ENCODE measurements around the gene MGMT.

The MGMT gene

DNA sequence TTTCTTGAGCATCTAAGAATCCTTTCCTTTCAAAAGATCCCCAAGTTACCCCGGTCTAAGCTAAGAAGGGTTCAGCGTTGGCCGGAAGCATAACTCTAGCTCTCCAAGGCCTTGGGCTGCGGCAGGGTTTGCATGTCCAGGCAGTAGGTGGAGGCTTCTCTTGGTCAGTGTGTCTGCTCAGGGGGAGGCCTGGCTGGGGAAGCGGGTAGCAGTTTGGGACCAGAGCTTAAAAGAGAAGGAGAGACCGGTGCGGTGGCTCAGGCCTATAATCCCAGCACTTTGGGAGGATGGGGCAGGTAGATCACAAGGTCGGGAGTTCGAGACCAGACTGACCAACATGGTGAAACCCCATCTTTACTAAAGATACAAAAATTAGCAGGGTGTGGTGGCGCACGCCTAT is 226.3 kb downstream of the MGMT start:
- no peak for DNase-seq

DNA sequence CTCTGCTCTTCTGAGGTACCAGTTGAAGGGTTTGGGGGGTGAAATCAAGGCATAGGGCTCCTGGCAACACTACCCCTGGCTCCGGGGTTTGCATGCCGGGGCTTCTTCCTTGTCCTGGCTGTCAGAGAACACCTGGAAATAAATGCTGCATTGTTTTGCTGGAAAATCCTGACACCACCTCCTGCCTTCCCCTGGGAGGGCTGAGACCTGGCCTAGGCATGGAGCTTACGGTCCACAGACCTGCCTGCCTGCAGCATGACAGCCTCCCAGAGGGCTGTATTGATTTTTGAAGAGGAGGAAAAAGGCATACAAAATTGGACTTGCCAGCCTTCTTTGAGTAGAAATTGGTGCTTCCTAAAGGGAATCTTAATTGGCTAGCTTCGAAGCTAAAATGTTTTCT is 227.1 kb downstream of the MGMT start:
- DNase-seq: no peak

DNA sequence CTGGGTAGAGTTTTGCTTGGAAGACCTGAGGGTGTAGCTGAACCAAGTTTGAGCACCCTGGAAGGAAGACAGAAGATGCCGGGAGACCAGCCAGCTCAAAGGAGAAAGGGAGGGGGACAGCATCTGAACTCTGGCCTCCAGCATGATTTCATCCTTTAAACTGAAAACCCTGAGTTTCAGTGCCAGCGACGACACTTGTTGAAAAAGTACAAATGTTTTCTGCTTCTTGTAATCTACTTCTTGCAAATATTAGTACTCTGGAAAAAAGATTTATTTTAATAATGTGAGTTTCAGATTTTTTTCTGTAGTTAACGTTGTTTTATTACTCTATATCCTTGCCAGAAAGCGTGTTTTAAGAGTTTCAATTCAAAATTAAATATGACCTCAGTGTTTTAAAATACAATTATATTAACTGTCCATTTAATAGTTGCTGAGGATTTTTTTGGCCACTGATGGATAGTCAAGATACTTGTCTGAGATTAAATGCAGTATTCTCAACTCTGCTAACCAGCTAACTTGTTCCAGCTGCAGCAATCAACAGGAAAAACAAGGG is 227.7 kb downstream of the MGMT start:
- DNase-seq: no peak

DNA sequence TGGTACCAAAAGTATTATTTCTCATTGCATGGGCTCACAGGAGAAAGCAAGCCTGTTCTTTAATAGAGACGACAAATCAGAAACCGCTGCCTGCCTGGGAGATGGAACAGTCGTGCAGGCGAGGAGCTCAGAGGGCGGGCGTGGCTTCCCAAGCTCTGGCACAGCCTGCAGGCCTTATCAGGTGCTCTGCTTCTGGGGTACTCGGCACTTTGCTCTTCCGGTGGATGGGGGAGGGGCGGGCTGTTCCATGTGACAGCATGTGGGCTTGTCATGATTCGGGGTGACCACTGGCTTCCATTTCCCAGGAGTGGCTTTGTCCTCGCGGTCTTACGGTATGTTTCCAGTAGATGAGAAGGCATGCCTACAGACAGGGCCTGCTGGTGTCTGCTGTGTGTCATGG is 228.6 kb downstream of the MGMT start:
- no peak for DNase-seq

DNA sequence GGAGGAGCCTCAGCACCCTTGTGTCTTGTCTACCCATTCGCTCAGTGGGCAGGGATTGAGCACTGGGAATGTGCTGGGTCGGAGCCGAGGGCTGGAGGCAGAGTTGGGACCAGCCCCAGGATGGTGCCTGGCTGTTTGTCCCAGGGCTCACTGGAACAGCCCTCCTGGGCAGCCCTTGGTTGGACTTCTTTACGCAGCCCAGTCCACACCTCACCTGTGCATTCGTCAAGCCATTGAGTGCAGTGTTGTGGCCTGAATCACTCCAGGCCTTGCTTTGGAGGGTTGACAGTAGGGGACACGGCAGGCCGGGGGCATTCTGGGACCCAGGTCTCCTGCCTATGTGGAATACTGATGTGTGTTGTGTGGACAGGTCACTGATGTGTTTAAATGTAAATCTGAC is 229.6 kb downstream of the MGMT start:
- DNase-seq: no peak

DNA sequence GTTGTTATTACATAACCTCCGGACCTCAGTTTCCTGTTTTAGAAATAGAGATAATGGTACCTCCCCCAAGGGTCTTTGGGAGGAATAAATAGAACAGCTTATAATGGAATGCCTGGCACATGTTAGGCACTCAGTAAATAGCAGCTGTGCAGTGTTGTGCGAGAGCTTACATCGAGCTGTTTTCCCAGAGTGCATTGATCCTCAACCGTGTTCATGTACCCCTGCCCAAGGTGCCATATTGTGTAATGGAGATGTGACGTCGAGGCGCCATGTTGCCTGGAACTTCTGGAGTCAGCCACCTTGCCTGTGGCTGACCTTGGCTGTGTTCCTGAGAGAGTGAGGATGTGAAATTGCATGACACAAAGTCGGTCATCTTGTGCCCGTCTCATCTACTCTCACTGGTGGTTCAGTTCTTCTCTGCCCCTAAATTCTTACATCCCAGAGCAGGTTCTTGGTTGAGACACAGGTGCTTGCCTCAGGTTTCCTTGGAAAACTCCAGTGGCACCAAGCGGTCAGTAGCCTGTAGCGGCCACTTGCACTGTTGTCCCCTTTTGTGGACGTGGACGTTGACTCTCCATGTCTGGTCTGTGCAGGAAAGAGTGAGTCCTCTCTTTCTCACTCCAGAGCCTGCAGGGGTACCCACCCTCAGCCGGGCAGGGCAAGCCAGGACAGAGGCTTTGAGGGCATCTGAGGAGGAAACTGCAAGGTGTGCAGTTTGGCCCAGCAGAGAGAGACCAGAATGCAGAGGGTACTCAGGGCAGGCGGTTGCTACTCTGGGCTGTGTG is 230.6 kb downstream of the MGMT start:
- no peak for DNase-seq

DNA sequence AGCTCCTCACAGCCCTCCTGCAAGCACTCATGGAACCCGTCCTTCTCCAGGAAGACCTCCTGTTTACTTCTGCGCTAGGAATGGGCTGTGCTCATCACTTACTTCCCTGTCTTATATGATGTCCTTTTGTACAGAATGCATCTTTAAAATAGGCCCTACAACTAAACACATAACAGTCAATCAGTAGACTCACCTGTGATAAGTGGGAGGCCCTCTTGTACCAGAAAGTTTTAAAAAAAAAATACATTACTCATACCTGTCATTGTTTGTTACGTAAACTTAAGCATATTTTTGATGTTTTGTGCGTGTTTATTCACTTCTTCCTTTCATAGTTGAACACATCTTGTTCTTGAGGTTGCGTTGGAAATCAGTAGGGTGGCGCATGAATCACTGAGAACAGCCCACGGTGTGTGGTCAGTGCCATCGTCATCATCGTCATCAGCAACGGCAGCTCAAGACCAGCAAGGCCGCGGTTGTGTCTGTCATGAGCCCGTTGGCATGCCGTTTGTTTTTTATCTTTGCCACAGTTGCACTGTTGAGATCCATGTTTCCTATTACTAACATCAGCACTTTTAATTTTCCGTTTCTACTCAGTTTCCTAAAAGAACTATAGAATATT is 232.8 kb downstream of the MGMT start:
- no peak for DNase-seq

DNA sequence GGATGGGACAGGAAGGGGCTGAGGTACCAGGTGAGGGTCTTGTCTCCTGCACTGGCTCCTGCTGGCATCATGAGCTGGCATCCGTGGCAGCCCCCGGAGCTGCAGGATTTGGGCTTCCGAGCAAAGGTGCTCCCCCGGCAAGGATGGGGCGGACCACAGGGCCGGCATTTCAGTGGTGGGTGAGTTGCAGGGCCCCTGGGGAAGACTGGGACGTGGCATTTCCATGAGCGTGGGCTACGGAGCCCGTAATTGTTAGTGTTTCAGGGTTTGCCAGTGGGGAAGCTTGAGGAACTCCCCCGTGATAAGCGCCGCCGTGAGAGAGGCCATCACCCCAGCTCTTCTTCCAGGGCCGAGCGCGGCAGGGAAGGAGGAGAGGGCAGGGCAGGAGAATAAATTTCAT is 235.6 kb downstream of the MGMT start:
- no peak for DNase-seq

DNA sequence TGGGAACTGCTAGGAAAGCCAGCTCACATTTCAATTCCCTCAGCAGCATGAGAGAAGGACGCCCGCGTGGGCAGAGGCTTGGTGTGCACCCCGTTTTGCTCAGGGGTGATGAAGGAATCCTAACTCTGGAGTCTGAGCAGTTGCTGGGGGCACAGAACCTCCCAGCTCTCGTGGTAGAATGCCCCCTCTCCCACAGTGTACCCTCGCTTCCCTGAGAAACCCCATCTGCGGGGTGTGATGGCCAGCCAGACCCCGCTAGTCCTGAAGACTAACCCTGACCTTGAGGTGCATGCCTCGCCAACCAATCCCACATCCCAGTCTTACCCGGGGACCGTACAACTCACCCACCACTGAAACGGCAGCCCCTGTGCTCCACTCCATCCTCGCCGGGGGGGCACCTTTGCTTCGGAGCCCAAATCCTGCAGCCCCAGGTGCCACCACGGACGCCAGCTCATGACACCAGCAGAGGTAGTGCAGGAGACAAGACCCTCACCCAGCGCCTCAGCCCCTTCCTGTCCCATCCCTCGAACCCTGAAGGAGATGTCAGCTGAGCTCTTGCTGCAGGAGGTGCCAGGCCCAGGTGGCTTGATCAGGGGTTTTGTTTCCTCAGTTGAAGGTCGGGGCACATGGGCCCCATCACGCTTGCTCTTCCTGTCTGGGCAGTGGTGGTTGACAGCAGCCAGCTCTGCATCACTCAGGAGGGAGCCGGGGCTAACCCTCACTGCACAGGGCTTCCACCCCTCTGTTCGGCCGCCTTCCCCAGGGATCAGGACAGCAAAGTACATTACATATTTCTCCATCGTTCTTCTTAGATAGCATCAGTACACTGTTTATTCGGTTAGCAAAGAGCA is 236.5 kb downstream of the MGMT start:
- no peak for DNase-seq

DNA sequence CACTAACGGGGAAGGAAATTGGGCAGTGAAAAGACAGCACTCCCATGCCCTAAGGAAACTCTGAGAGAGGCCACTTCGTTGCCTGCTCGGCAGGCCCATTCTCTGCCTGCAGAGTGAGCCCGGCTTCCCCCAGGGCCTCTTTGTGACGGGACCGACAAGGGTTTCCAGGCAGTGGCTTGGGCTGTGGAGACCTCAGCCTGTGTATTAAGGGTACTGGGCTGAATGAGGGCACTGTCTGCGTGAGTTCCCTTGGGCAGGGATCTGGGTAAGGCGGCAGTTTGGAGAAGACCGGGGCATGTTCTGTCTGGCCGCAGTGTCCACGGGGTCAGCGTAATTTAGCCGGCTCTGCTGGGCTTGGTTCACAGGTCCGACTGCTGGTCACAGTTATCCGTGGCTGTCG is 237.2 kb downstream of the MGMT start:
- peak in 1 of 4 experiments; percentile 5 for DNase-seq

DNA sequence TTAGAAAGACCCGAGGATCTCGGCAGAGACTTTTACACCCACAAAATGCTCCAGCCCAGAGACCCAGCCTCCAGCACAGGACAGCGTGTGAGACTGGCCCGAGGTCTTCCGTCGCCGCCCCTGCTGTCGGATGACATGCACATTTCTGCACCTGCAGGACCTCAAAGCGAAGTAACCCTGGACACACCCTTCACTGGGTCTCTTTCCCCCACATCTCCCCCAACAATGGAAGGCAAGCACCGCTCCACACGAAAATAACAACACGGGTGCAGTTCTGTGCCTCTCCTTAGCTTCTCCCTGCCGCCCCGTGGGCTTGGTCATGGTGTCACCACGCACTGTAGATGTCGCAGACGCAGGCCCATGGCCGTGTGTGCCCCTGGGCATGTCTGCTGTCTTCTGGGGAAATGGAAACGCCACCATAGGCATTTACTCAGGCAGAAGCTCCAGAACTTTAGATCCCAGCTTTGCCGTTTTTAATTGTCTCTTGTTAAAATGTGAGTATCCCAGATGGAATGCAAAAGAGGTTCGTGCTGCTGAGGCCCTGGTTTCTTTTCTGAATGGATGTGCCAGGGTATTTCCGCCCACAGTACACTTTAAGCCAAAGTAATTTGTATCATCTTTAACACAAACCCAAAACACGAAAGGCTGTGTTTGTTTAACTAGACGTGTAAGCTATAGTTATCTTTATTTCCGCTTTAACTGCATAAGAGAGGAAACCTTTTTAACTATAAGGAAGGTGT is 237.9 kb downstream of the MGMT start:
- no peak for DNase-seq

DNA sequence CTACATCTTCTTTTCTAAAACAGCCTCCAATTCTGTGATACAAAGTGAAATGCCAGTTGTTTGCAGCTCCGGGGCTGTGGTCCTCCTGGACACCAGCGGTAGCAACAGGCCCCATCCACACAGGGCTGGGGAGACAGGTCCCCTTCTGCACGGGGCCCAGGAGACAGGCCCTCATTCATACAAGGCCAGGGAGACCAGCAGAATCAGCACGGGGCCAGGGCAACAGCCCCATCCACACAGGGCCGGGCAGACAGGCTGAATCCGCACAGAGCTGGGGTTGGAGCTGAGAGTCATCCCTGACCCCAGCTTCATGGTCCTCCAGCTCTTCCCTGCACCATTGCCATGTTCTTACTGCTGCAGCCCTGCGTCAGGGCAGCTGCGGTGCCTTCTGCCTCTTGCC is 238.6 kb downstream of the MGMT start:
- no peak for DNase-seq

DNA sequence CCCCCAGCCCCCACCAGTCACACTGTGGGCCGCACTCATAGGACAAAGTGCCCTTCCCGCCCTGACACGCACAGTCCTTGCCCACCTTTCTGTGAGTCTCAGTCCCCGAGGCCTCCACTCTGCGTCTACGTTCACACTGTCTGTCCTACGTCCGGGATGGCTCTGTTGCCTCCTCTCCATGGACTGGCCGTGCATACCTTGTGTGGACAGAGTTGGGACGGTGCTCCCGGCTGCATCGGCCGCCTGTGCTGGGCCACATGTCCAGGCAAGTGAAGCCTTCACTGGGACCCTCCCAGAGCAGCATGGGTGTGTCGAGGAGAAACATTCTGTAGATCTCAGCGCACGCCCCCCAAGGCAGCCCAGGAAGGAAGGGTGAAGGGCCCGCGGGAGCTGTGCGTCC is 239.0 kb downstream of the MGMT start:
- no peak for DNase-seq

DNA sequence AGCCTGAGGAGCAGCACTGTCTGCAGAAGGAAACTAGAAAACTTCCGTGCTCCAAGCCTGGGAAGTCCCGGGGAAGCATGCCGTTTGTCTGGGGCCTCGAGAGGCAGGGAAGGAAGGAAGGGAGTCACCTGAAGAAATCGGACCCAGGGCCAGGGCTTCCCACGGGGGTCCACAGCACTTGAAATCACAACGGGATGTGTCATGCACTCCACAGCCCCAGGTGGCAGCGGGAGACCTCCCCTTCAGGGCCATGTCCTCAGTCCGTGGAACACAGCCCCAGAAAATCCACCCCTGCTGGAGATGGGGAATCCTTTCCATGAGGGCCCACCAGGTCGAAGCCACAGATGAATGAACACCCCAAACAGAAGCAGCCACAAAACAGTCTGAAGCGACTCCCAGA is 239.5 kb downstream of the MGMT start:
- DNase-seq: no peak

DNA sequence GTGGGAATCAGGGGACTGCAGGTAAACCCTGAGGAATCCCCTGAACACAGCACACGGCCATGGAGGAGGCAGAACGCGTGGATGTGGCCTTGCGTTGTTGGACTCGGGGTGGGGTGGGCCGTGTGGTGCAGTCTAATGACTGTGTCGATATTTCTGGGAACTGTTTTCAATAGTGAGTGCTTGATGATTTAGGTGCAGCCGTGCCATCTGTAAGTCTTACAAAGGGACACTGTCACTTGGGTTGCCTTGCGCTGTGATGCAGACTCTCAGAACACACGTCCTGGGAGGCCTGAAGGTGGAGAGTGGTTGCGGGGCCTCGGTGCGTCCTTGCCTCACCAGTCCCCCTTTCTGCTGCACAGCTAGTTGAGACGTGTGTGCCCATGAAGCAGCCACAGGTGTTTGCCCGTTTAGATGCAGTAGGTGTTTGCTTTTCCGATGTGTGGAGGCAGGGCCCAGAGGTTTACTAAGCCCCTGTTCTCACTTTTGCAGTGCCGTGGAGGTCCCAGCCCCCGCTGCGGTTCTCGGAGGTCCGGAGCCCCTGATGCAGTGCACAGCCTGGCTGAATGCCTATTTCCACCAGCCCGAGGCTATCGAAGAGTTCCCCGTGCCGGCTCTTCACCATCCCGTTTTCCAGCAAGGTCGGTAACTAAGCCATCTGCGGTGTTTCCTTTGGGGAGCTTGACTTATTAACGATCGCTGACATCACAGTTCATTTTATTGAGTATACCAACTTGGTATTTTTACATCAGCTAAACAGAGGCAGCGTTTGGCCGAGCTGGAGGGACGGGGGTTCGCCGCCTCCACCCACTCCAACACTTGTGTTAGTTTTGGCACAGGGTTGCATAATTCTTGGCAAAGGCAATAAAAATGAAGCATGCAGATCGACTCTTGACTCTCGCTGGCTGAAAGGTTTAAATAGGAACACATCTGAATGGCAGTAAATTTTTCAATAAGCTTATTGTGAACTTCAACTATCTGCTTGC is 240.7 kb downstream of the MGMT start:
- no peak for DNase-seq

DNA sequence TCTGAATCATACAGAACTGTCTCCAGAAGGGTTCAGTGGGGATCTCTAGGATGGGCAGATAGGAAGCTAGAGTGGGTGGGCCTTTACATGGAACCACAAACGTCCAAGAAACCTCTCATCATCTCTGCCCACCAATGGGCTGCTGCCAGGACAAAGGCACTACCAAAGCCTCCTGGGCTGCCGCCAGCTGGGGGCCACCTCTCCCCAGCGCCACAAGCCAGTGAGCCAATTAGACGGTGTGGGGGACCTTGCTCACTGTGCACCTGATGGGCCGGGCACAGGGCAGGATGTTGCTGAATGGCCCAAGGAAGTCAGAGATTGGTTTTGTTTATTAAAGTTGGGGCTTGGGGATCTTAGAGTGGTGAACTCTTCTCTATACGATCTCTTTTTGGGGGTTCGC is 242.1 kb downstream of the MGMT start:
- no peak for DNase-seq

DNA sequence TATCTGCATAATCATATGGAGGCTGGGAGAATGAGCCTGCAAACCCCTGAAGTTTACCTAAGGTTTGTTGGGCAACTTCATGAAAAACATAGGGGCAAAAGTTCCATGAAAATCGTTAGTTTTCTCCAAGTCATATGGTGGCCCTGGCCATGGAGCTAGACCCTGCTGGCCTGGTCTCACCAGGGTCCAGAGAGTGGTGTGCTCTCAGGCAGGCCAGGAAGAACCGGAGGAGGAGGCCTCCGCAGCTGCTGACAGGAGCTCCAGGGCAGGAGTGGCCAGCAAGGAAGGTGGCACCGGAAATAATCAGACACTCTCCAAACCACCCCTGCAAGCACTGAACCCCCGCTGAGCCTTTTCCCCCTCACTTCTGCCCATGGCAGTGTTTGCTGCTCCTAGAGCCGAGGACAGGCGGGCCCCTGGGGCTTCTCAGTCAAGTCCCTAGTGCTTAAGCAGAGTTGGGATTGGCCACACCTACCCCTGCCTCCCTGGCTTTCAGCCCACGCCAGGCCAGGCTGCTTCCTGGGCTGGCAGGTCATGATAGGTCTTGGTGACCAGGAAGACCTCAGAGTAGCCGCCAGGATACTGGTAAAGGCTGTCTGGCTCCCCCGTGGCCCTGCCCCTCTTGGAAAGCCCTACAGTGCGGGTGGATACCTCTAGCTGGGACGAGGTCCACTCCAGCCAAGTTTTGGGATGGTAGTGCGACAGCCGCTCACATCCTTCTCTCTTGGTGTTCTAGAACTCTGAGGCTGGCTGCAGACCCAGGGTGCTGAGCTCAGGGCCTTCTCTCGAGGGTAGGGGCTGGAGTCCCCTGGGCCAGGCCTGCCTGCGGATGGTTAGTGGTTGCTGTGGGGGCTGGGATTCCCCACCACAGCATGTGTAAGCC is 242.8 kb downstream of the MGMT start:
- DNase-seq: no peak

DNA sequence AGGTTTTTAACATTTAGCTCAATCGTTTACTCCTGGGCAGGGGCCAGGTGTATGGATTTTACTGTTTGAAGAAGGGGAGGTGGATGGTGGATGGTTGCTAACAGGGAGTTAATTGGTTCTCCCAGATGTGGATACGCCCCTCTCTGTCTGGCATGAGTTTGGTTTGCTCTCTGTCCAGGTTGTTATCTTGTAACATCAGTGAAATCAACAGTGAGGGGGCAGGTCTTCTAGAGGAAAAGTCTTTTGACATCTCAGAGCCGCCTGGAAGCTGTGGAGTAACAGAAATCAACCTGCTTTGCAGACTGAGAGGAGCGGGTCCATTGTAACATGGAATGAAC is 243.4 kb downstream of the MGMT start:
- no peak for DNase-seq

DNA sequence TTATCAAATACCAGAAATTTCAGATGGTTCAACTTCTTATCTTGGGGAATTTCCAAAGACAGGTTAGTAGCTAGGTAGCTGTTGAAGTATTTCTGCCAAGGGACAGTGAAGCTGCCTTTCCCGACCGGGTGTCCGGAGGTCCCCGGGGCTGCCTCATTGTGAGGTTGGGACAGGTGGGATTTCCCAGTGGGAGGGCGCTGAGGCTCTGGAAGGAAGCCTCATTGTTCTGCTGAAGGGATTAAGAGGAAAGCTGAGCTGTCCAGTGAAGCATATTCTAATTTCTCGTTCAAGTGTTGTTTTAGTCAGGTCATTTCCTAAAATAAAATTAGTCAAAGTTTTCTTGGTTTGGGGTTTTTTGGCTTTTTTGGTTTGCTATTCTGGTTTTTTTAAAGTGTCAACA is 244.2 kb downstream of the MGMT start:
- DNase-seq: no peak

DNA sequence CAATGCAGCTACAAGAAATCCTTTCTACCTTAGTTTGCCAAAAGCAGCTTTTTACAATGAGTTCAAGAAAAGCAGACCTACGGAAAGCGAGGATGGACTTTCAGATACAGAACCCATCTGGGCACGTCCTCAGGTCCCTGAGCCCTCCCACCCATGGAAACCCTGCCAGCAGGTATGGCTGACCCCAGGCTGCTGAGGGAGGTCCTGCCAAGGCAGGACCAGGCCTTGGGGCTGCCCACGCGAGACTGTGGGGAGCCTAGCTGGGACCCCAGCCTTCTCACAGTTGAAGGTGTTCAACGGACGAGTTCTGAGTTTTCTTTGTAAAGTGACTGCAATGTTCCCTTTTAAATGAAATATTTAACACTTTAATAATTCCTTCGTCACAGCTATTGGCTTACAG is 245.0 kb downstream of the MGMT start:
- no peak for DNase-seq
